Peyer's patch (tissue), 4 donors: Measurements from ENCODE around the gene DHRS7B. TPM values are rescaled to one million over a fixed set of nuclear protein-coding genes. Genes with fewer than 3 reads are reported as not detected.

Experiments
- DNase-seq, 3 donors: peaks; one replicate each; pipeline ENCODE4 v3.0.0-alpha.2; 2017 to 2019
- H3K27ac ChIP-seq, 4 donors: fragments of 200-600 bp; sonication (generic); one replicate each; pipeline ENCODE4 v1.5.1; 2016 to 2019
- H3K27me3 ChIP-seq, 2 donors: fragments of 200-600 bp; sonication (generic); one replicate each; pipeline ENCODE4 v1.5.1; 2019
- H3K36me3 ChIP-seq, 3 donors: fragments of 200-600 bp; sonication (generic); one replicate each; pipeline ENCODE4 v1.5.1; 2016 to 2019
- H3K4me1 ChIP-seq, 4 donors: fragments of 200-600 bp; sonication (generic); one replicate each; pipeline ENCODE4 v1.5.1; 2016 to 2019
- H3K4me3 ChIP-seq, 4 donors: fragments of 200-600 bp; sonication (generic); 1 replicate in 3 of 4; 2 replicates in 1 of 4; pipeline ENCODE4 v1.5.1; 2016 to 2019; ENCODE audit warnings: mild to moderate bottlenecking in 1 of 4
- H3K9me3 ChIP-seq, 4 donors: fragments of 200-600 bp; sonication (generic); one replicate each; pipeline ENCODE4 v1.5.1; 2016 to 2019; ENCODE audit warnings: mild to moderate bottlenecking in 1 of 4
- POLR2A ChIP-seq, 2 donors: fragments of 450-650 bp; IDR thresholded peaks; one replicate each; pipeline ENCODE4 v1.5.1; 2017; ENCODE audit warnings: antibody characterized with exemption in 2 of 2, mild to moderate bottlenecking in 2 of 2, moderate library complexity in 2 of 2
- total RNA-seq, 4 donors: library from RNA; depleted of rRNA; stranded (reverse); fragments of >200 nt; gene quantifications; one replicate each; pipeline ENCODE4 v1.1.0, GENCODE V29; 2016
- TF ChIP-seq, protein P1 (sequence below), 6 experiments: fragments of 450-650 bp in 4 of 6; fragments of 200-600 bp in 2 of 6; sonication (generic) in 1 of 6; IDR thresholded peaks; one replicate each; pipeline ENCODE4 v1.5.1; 2017 to 2019; ENCODE audit warnings: antibody characterized with exemption in 6 of 6, mild to moderate bottlenecking in 3 of 6, moderate library complexity in 1 of 6

Gene DHRS7B
- total RNA-seq, 4 donors from 2014 or later = 20.6 to 41.2 (median 26.2) TPM

DNA sequence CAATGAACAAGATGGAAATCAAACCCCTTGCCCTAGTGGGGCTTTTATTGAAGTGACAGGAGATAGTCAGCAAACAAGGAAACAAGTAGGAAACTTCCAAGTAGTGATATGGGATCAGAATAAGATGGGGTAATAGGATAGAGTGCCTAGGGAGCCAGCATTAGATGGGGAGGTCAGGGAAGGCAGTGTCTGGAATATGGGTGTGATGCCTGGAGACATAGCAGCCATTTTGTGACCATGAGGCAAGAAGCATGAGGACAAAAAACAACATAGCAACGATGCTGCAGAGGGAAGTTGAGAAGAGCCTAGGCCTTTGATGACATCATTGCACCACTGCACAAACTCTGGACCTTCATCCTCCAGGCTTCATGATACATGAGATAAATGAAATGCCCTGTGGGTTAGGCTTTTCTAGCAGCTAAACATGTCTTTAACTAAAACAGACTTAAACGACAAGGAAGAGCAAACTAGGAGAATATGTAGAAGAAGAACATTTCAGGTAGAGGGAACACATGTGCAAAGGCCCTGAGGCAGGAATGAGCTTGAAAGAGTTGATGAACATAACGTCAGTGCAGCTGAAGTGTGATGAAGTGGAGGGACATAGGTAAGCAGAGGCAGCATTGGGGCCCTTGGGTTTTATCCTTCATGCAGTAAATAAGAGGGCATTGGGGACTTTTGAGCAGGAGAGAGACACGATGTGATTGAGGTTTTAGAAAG, 105.4 kb downstream of the DHRS7B start:
- no peak for TF ChIP-seq POLR2A (IDR thresholded peaks at IDR 0.05)
- TF ChIP-seq, protein P1, sequence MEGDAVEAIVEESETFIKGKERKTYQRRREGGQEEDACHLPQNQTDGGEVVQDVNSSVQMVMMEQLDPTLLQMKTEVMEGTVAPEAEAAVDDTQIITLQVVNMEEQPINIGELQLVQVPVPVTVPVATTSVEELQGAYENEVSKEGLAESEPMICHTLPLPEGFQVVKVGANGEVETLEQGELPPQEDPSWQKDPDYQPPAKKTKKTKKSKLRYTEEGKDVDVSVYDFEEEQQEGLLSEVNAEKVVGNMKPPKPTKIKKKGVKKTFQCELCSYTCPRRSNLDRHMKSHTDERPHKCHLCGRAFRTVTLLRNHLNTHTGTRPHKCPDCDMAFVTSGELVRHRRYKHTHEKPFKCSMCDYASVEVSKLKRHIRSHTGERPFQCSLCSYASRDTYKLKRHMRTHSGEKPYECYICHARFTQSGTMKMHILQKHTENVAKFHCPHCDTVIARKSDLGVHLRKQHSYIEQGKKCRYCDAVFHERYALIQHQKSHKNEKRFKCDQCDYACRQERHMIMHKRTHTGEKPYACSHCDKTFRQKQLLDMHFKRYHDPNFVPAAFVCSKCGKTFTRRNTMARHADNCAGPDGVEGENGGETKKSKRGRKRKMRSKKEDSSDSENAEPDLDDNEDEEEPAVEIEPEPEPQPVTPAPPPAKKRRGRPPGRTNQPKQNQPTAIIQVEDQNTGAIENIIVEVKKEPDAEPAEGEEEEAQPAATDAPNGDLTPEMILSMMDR (IDR thresholded peaks at IDR 0.05) = no peak
- Histone ChIP-seq H3K4me3 (no peak overlapping the region), H3K36me3 (no peaks in the 10 kb centered on the region), H3K9me3 (no peaks in the 10 kb centered on the region), H3K27me3 (no peaks in the 10 kb centered on the region), H3K4me1 (no peaks in the 10 kb centered on the region), H3K27ac (no peak overlapping the region)
- no peak for DNase-seq

DNA sequence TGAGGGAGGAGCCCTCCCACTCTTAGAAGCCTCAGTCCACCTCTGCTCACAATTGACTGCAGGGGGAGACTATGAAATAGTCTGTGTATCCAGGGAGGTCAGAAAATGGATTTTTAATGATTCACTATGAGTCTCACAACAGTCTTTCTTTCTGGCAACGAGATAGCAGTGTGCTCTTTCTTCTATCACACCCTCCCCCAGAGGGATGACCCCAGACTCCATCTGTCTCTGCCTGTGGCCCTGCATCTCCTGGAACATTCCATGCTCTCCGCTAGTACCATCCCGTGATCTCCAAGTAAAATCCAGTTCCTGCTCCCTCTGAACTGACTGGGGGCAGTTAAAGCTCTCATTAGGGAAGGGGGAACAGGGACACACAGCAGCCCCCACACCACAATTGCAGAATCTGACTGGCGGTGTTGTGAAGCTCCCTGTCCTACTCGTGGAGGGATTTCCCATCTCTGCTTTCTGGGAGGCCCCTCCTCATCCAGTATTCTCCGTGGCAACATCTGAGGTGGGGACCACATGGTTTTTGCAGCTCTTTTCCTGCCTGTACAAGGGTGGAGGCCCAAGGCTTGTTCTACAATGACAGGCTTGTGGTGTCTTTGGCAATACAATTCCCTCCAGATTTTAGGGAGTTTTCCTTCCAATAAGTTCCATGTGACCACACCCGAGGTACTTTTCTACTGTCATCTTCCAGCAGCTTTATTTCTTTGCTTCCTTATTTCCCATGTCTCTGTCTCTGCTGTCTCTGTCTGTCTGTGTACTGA, 107.0 kb downstream of the DHRS7B start:
- Histone ChIP-seq H3K4me3 (no peak overlapping the region), H3K9me3 (no peaks in the 10 kb centered on the region), H3K27ac (no peak overlapping the region), H3K27me3 (no peaks in the 10 kb centered on the region), H3K4me1 (no peaks in the 10 kb centered on the region), H3K36me3 (no peaks in the 10 kb centered on the region)
- DNase-seq = no peak
- TF ChIP-seq POLR2A (IDR thresholded peaks at IDR 0.05) = no peak
- TF ChIP-seq, protein P1 (IDR thresholded peaks at IDR 0.05) = no peak

DNA sequence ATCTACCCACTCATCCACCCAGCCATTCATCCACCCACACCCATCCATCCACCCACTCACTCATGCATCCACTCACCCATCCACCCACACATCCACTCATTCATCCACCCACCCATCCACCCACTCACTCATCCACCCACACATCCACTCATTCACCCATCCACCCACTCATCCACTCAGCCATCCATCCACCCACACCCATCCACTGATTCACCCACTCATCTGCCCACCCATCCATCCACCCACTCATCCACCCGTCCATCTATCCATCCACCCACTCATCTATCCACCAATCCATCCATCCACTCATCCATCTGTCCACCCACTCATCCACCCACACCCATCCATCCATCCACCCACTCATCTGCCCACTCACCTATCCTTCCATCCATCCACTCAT, 109.2 kb downstream of the DHRS7B start:
- TF ChIP-seq POLR2A (IDR thresholded peaks at IDR 0.05) = no peak
- TF ChIP-seq, protein P1 (IDR thresholded peaks at IDR 0.05) = no peak

DNA sequence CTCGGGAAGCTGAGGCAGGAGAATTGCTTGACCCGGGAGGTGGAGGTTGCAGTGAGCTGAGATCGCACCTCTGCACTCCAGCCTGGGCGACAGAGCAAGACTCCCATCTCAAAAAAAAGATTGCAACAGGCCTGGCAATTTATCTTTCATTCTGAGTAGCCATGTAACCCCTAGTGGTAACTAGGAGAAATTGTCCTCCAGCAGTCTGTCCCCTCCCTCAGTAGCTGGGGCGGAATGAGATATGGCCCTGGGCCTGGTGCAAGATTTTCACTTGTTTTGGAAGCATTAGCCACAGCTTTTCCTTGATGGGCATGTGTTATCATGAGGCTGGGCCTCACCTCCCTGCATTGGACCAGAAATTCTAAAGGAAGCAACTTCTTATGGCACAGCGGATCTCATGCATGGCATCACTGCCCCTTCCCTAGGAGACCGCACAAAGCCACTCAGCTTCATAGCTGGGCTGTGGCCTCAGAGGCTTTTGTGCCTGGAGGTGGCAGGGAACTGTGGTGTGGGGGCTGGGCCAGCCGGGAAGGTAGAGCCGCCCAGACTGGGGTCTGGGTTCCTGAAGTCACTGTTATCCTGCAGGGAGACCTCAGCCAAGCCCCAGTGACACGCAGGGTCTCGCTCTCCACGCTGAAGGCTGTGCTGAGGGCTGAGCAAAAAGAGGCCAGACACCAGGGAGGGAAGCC, 113.1 kb downstream of the DHRS7B start:
- no peaks in the 10 kb centered on the region for H3K9me3 ChIP-seq
- no peaks in the 10 kb centered on the region for H3K4me1 ChIP-seq
- peaks cover 0 to 6% (median 0%) of the 10 kb centered on the region in 3 donors for H3K36me3 ChIP-seq
- no peak overlapping the region for H3K27ac ChIP-seq
- no peak for DNase-seq
- H3K27me3 ChIP-seq = no peaks in the 10 kb centered on the region
- TF ChIP-seq, protein P1 (IDR thresholded peaks at IDR 0.05) = peak in 4 of 6 experiments; percentile 14 to 40 (median 38)
- no peak for TF ChIP-seq POLR2A (IDR thresholded peaks at IDR 0.05)
- H3K4me3 ChIP-seq = no peak overlapping the region

More for the DNA sequence above, 109.2 kb downstream of the DHRS7B start:
- Histone ChIP-seq H3K4me3 (no peak overlapping the region), H3K27ac (no peak overlapping the region), H3K4me1 (no peaks in the 10 kb centered on the region), H3K27me3 (no peaks in the 10 kb centered on the region), H3K9me3 (no peaks in the 10 kb centered on the region), H3K36me3 (no peaks in the 10 kb centered on the region)
- DNase-seq = no peak

DNA sequence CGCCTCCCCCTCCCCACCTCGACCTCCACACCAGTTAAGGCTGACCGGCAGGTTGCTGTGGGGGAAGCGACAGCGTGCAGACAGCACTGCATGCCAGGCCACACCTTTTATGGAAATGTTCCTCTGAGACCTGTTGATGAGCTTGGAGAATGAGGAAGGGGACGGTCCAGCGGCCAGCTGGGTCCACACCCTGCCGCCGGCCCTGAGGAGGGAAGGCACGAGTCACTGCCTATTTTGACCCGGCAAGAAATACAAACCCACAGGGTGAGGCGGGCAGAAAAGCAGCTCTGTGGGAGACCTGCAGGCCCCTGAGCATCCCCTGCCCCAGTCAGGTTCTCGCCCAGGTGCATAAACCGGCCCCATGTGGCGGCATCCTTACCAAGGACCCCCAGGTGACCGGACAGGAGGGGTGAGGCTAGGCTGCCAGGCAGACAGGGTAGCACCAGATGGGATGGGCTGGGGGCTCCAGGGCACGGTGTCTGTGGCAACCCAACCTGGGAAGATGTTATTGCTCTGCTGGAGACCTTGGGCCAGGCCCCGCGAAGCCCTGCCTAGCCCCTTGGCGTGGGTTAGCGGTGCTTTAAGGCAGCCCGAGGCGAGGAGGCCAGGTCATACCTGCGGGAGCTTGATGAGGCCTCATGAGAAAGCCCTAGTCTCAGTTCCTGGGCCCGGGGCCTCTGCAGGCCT, 113.7 kb downstream of the DHRS7B start:
- Histone ChIP-seq H3K4me3 (no peak overlapping the region), H3K27ac (no peak overlapping the region), H3K36me3 (peaks cover 0 to 6% (median 0%) of the 10 kb centered on the region in 3 donors), H3K27me3 (no peaks in the 10 kb centered on the region), H3K9me3 (no peaks in the 10 kb centered on the region), H3K4me1 (no peaks in the 10 kb centered on the region)
- no peak for DNase-seq
- no peak for TF ChIP-seq POLR2A (IDR thresholded peaks at IDR 0.05)
- TF ChIP-seq, protein P1 (IDR thresholded peaks at IDR 0.05) = no peak
